Stimulated activated naive CD8-positive, alpha-beta T cell treated with anti-CD3 and anti-CD28 coated beads, Interleukin-15, Interleukin-2, amounts not matched to agents 100 ng/mL and 50 ng/mL, for 24 hours (primary cell): Measurements from ENCODE around the gene CYP26A1.

Experiments
- H3K27ac Mint-ChIP-seq: one replicate; pipeline ENCODE4 v1.8.0; 2021; ENCODE audit warnings: mild to moderate bottlenecking, mixed read lengths
- H3K27me3 Mint-ChIP-seq: one replicate; pipeline ENCODE4 v1.8.0; 2021; ENCODE audit warnings: mixed read lengths
- H3K36me3 Mint-ChIP-seq: one replicate; pipeline ENCODE4 v1.8.0; 2021; ENCODE audit warnings: low read depth, mixed read lengths
- H3K4me1 Mint-ChIP-seq: one replicate; pipeline ENCODE4 v1.8.0; 2021; ENCODE audit warnings: low read depth, mixed read lengths
- H3K4me3 Mint-ChIP-seq: one replicate; pipeline ENCODE4 v1.8.0; 2021; ENCODE audit warnings: mild to moderate bottlenecking, mixed read lengths
- H3K9me3 Mint-ChIP-seq: one replicate; pipeline ENCODE4 v1.8.0; 2021; ENCODE audit warnings: mixed read lengths

Gene CYP26A1, protein sequence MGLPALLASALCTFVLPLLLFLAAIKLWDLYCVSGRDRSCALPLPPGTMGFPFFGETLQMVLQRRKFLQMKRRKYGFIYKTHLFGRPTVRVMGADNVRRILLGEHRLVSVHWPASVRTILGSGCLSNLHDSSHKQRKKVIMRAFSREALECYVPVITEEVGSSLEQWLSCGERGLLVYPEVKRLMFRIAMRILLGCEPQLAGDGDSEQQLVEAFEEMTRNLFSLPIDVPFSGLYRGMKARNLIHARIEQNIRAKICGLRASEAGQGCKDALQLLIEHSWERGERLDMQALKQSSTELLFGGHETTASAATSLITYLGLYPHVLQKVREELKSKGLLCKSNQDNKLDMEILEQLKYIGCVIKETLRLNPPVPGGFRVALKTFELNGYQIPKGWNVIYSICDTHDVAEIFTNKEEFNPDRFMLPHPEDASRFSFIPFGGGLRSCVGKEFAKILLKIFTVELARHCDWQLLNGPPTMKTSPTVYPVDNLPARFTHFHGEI

GRCh38 chr10:93073539-93074146 lies at the start of gene CYP26A1:
Gene CYP26A1 (plus strand): TSS chr10:93073893. CDS start chr10:93073935, 42 bp downstream.
- Mint-ChIP-seq H3K27ac (no peak within 1 kb of the TSS), H3K4me3 (peak within 1 kb of the TSS; percentile 70), H3K36me3 (no peaks in the 10 kb centered on the region), H3K9me3 (no peaks in the 10 kb centered on the region), H3K4me1 (peaks cover 27% of the 10 kb centered on the region), H3K27me3 (peaks cover 81% of the 10 kb centered on the region)

- Mint-ChIP-seq H3K27ac (no peak overlapping the region), H3K9me3 (no peaks in the 10 kb centered on the region), H3K27me3 (no peaks in the 10 kb centered on the region), H3K4me1 (no peaks in the 10 kb centered on the region), H3K4me3 (no peak overlapping the region), H3K36me3 (peaks cover 16% of the 10 kb centered on the region)
Measured at GRCh38 chr10:93026072-93026471, 47.6 kb upstream of the CYP26A1 start.

DNA sequence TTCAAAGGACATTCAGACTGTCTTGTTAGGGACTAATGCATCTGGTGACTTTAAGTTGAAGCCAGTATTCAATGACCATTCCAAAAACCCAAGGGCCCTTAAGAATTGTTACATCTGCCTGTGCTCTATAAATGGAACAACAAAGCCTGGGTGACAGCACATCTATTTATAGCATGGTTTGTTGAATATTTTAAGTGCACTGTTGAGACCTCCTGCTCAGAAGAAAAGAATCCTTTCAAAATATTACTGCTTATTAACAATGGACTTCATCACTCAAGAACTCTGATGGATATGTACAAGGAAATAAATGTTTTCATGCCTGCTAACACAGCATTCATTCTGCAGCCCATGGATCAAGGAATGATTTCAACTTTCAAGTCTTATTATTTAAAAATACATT lies 46.2 kb upstream of the CYP26A1 start:
- H3K4me3 Mint-ChIP-seq = no peak overlapping the region
- no peaks in the 10 kb centered on the region for H3K4me1 Mint-ChIP-seq
- H3K27ac Mint-ChIP-seq = no peak overlapping the region
- no peaks in the 10 kb centered on the region for H3K27me3 Mint-ChIP-seq
- H3K9me3 Mint-ChIP-seq = no peaks in the 10 kb centered on the region
- peaks cover 17% of the 10 kb centered on the region for H3K36me3 Mint-ChIP-seq

GRCh38 chr10:93028883-93029282 lies 44.8 kb upstream of the CYP26A1 start:
- H3K27me3 Mint-ChIP-seq = no peaks in the 10 kb centered on the region

GRCh38 chr10:93030409-93030808 lies 43.3 kb upstream of the CYP26A1 start:
- Mint-ChIP-seq H3K4me3 (no peak overlapping the region), H3K9me3 (no peaks in the 10 kb centered on the region), H3K27me3 (no peaks in the 10 kb centered on the region), H3K36me3 (peaks cover 14% of the 10 kb centered on the region), H3K4me1 (no peaks in the 10 kb centered on the region), H3K27ac (no peak overlapping the region)

More at GRCh38 chr10:93028883-93029282, 44.8 kb upstream of the CYP26A1 start:
- H3K4me3 Mint-ChIP-seq = no peak overlapping the region
- peaks cover 17% of the 10 kb centered on the region for H3K36me3 Mint-ChIP-seq
- H3K27ac Mint-ChIP-seq = no peak overlapping the region
- no peaks in the 10 kb centered on the region for H3K4me1 Mint-ChIP-seq
- H3K9me3 Mint-ChIP-seq = no peaks in the 10 kb centered on the region

DNA sequence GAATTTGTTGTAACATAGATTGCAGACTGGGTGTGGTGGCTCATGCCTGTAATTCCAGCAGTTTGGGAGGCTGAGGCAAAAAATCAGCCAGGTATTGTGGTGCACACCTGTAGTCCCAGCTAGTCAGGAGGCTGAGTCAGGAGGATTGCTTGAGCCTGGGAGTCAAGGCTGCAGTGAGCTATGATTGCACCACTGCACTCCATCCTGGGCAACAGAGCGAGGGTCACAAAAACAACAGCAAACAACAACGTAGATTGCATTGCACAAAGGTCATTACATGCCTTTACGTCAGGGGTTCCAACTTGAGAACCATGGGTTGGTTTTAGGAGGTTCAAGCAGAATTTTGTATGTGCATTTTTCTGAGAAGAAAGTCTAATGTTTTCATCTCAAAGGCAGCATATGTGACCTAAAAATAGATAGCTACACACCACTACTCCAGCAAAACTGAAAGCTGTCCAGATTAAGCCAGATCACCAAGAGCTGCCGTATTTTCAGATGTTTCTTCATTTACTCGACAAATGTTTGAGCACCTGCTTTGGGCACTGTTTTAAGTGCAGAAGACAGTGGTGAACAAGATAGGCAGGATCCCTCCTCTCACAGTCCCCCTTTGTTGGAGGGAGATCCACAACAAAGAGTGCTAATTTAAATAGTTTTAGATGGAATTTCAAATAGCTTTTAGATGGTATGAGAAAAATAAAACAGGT lies 41.4 kb upstream of the CYP26A1 start:
- no peaks in the 10 kb centered on the region for H3K4me1 Mint-ChIP-seq

DNA sequence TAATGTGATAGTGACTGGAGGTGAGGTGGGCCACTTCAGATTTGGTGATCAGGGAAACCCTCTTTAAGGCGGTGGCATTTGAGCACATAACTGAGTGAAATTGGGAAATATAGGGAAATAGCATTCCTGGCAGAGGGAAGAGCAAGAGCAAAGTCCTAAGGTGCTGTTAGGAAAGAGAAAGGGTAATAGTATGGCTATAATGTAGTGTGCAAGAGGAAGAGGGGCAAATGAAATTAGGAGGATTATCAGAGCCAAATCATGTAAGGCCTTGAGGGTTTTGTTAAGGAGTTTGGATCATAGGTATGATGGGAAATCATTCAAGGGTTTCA lies 40.9 kb upstream of the CYP26A1 start:
- H3K4me1 Mint-ChIP-seq = no peaks in the 10 kb centered on the region

More for the DNA sequence above, 41.4 kb upstream of the CYP26A1 start:
- Mint-ChIP-seq H3K27ac (no peak overlapping the region), H3K9me3 (no peaks in the 10 kb centered on the region), H3K4me3 (no peak overlapping the region), H3K27me3 (no peaks in the 10 kb centered on the region), H3K36me3 (peaks cover 3% of the 10 kb centered on the region)

DNA sequence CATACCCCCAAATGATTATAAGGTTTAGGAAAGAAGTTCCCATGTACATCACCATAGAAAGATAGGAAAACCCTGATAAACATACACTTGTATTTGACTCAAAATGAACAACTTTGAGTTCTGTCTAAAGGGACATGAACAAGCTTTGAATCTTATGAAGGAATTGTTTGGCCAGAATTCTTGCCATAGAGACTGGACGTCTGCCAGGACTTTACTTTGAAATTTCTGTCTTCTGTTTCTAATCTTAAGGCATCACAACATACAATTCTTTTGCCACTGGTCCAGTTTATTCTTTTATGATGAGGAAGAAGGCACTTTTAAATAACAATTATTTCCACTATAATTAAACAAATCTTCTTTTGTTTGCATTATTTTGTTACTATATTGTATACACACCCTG lies 39.3 kb upstream of the CYP26A1 start:
- H3K27me3 Mint-ChIP-seq = no peaks in the 10 kb centered on the region

More for the DNA sequence above, 40.9 kb upstream of the CYP26A1 start:
- peaks cover 3% of the 10 kb centered on the region for H3K36me3 Mint-ChIP-seq
- H3K4me3 Mint-ChIP-seq = no peak overlapping the region
- H3K9me3 Mint-ChIP-seq = no peaks in the 10 kb centered on the region
- H3K27ac Mint-ChIP-seq = no peak overlapping the region
- no peaks in the 10 kb centered on the region for H3K27me3 Mint-ChIP-seq

GRCh38 chr10:93039110-93039509 lies 34.6 kb upstream of the CYP26A1 start:
- Mint-ChIP-seq H3K4me1 (no peaks in the 10 kb centered on the region), H3K27ac (no peak overlapping the region), H3K4me3 (no peak overlapping the region), H3K27me3 (no peaks in the 10 kb centered on the region), H3K36me3 (peaks cover 11% of the 10 kb centered on the region), H3K9me3 (no peaks in the 10 kb centered on the region)

More for the DNA sequence above, 39.3 kb upstream of the CYP26A1 start:
- Mint-ChIP-seq H3K27ac (no peak overlapping the region), H3K4me1 (no peaks in the 10 kb centered on the region), H3K9me3 (no peaks in the 10 kb centered on the region), H3K36me3 (peaks cover 4% of the 10 kb centered on the region), H3K4me3 (no peak overlapping the region)

DNA sequence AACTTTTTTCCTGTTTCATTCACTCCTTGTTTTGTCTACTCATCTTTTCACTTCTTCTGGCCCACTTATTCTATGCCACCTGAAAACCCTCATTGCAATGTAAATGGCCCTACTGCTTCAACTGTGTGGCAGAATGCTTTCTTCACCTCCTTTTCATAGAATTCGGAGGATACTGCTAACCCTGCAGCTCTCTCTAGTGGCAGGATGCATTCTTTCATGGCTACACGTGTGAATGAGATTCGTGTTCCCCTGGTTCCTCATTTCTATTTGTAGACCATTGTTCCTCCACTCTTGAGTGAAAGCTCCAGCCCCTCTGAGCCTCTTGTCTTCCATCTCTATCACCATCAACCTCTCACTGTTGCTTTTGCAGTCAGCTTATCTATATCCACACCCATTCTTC lies 34.0 kb upstream of the CYP26A1 start:
- H3K9me3 Mint-ChIP-seq = no peaks in the 10 kb centered on the region
- H3K27ac Mint-ChIP-seq = no peak overlapping the region
- peaks cover 11% of the 10 kb centered on the region for H3K36me3 Mint-ChIP-seq
- H3K4me1 Mint-ChIP-seq = no peaks in the 10 kb centered on the region
- H3K27me3 Mint-ChIP-seq = no peaks in the 10 kb centered on the region
- H3K4me3 Mint-ChIP-seq = no peak overlapping the region

DNA sequence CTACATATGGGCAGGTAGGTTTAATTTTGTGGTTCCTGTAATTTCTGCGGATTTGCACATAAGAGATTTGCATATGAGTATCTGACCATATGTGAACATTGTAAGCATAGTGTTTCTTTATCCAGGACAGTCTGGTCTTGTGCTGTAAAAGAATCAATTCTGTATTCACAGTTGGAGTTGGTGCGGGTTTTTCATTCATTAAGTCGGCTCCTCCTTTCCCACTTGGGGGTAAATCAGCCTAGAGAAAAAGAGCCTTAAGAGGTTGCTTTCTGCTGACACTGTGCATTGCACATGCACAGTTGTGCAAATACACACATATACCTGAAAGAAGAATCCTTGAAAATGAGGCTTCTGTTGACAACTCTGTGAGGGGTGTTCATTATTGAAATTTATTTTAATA lies 19.2 kb upstream of the CYP26A1 start:
- Mint-ChIP-seq H3K9me3 (no peaks in the 10 kb centered on the region), H3K27ac (no peak overlapping the region), H3K36me3 (peaks cover 16% of the 10 kb centered on the region), H3K27me3 (peaks cover 8% of the 10 kb centered on the region), H3K4me3 (no peak overlapping the region), H3K4me1 (no peaks in the 10 kb centered on the region)

- Mint-ChIP-seq H3K9me3 (no peaks in the 10 kb centered on the region), H3K36me3 (peaks cover 23% of the 10 kb centered on the region)
Measured at GRCh38 chr10:93058139-93058538, 15.6 kb upstream of the CYP26A1 start.

DNA sequence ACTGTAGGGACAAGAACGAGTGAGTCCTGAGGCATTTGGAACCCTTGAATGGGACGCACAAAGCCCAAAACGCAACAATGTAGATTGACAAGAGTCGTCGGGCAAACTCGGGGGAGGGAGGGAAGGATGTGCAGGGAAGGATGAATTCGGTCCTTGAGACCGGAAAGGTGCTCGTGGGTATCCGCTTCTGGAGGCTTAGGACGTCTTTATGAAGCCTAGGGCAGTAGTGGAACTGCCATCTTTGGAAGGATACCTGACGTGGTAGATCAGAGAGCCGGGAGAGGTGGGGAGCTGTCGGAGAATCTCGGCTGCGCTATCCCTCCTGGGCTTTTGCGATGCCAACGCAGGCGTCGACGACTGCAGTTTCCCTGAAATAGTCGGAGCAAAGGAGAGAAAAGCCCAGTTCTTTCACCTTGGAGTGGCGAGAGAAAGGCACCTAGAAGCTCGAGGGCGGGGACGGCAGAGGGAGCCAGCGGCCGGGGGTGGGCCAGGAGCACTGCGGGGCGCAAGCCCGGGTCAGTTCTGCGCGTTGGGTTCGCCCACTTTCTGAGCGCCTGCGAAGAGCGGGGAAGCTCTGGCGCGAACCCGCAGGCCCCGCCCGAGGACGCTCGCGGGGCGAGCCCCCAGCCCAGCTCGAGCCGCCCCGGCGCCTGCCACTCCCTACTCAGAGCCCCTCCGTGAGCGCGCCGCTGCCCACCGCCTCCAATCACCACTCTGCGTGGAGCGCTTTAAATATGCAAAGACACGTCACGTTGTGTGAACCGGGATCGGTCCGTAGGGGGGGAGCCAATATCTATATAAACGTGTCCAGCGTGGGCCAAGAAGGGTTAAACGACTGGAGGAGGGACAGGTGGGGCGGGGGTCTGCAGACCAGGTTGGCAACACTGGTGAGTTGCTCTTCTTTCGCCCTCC lies 13.5 kb upstream of the CYP26A1 start, which contains the start of gene CYP26C1:
Gene CYP26C1 (plus strand): TSS at position 824 of the 912 bp plus-strand sequence. CDS start 466 bp downstream, outside the sequence.
- Mint-ChIP-seq H3K4me3 (peak within 1 kb of the TSS; percentile 70), H3K27me3 (peaks cover 47% of the 10 kb centered on the region), H3K9me3 (no peaks in the 10 kb centered on the region), H3K4me1 (peaks cover 20% of the 10 kb centered on the region), H3K36me3 (peaks cover 23% of the 10 kb centered on the region), H3K27ac (no peak within 1 kb of the TSS)

More at GRCh38 chr10:93058139-93058538, 15.6 kb upstream of the CYP26A1 start:
- Mint-ChIP-seq H3K4me1 (peaks cover 15% of the 10 kb centered on the region), H3K4me3 (no peak overlapping the region), H3K27me3 (peaks cover 27% of the 10 kb centered on the region), H3K27ac (no peak overlapping the region)
